ENCODE data around the gene DDX52.
"Not testable (repeated sequence)": the region's sequence is repeated elsewhere in the genome, so short reads cannot be mapped to it uniquely, and the experiment has no call there.

Gene DDX52

DNA sequence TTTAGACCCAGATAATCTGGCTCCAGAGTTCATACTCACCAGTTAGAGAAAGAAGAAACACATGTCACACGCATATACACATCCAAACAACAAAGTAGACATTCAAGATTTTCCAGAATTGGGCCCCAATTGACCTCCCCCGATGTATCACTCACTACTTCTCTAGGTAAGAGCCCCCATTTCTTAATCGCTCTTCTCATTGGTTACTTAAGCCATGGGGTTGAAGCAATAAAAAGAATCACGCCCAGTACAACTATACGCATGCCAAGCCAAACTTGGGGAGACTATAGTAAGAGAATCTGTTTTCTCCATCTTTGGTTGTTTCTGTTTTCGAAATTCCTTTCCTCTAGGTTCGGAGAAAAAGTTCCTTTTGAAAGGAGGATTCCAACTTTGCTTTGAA, 565 bp downstream of the DDX52 start:
- no peak for DNase-seq (ENCODE audit: low read depth)
- peak overlapping the region; percentile 82 for H3K4me3 ChIP-seq (ENCODE audit: control insufficient read depth, low read depth, low read length)
- TF ChIP-seq CTCF (IDR thresholded peaks at IDR 0.05; ENCODE audit: control insufficient read depth, insufficient read depth, low read depth, low read length, missing control alignments): no peak

DNA sequence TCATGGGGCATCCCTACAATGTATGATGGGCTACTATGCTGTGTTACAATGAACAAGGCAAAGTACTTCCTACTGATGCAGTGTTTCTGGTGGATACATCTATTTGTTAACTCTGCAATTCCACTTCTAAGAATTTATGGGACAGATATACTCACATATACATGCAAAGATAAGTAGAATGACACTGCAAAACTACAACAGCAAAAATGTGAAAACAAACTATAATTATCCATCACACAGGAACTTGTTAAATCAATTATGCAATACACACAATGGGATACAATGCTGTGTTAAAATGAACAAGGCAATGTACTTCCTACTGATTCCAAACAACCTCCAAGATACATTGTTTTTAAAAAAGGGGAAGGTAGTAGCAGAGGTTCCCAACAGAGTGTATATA, 3.2 kb downstream of the DDX52 start:
- TF ChIP-seq CTCF (IDR thresholded peaks at IDR 0.05; ENCODE audit: control insufficient read depth, insufficient read depth, low read depth, low read length, missing control alignments): no peak
- no peak overlapping the region for H3K4me3 ChIP-seq (ENCODE audit: control insufficient read depth, low read depth, low read length)
- no peak for DNase-seq (ENCODE audit: low read depth)

DNA sequence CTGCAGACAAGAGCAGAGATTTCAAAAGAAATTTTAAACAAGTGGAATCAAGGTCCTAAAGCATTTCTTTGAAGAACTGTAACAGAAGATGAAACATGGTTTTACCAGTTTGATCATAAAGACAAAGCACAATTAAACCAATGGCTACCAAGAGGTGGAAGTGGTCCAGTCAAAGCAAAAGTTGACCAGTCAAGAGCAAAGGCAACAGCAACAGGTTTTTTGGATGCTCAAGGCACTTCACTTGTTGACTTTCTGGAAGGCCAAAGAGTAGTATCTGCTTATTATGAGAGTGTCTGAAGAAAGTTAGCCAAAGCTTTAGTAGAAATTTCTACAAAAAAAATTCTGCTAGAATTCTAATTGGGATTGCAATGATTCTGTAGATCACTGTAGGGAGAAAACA, 5.3 kb downstream of the DDX52 start:
- no peak for TF ChIP-seq CTCF (IDR thresholded peaks at IDR 0.05; ENCODE audit: control insufficient read depth, insufficient read depth, low read depth, low read length, missing control alignments)
- H3K4me3 ChIP-seq (ENCODE audit: control insufficient read depth, low read depth, low read length): no peak overlapping the region
- no peak for DNase-seq (ENCODE audit: low read depth)

DNA sequence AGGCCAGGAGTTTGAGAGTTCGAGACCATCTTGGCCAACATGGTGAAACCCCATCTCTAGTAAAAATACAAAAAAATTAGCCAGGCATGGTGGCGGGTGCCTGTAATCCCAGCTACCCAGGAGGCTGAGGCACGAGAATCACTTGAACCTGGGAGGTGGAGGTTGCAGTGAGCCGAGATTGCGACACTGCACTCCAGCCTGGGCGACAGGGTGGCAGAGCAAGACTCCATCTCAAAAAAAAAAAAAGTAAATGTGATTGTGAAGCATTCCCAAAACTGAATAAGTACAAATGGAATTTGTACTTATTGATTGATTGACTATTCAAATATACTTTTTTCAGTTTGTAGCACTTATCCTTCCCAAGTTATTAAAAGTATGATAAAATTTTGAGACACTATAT, 26.8 kb downstream of the DDX52 start:
- DNase-seq (ENCODE audit: low read depth): not testable (repeated sequence)

DNA sequence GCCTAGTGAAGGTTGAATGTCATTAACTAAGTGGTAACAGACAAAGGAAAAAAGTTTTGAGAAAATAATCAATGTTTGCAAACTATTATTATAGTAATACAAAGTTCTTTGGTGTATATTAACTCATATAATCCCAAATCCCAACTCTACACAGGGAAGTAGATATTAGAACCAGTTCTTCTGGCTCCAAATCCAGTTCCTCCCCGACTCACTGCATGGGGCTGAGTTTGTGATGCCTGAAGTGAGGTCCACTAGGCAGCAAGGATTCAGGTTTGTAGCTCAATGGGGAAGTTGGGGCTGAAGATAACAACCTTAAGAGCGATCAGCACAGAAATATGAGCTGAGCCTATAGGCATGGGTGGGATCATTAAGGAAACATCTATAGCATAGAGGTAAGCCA, 28.4 kb downstream of the DDX52 start:
- DNase-seq (ENCODE audit: low read depth): no peak
- TF ChIP-seq CTCF (IDR thresholded peaks at IDR 0.05; ENCODE audit: control insufficient read depth, insufficient read depth, low read depth, low read length, missing control alignments): no peak
- no peak overlapping the region for H3K4me3 ChIP-seq (ENCODE audit: control insufficient read depth, low read depth, low read length)

More for the DNA sequence above, 26.8 kb downstream of the DDX52 start:
- H3K4me3 ChIP-seq (ENCODE audit: control insufficient read depth, low read depth, low read length): not testable (repeated sequence)

GRCh38 chr17:37614391-37614790, 28.9 kb downstream of the DDX52 start:
- DNase-seq (ENCODE audit: low read depth): peak; percentile 39
- TF ChIP-seq CTCF (IDR thresholded peaks at IDR 0.05; ENCODE audit: control insufficient read depth, insufficient read depth, low read depth, low read length, missing control alignments): no peak
- H3K4me3 ChIP-seq (ENCODE audit: control insufficient read depth, low read depth, low read length): no peak overlapping the region

GRCh38 chr17:37610971-37611370, 32.3 kb downstream of the DDX52 start:
- H3K4me3 ChIP-seq (ENCODE audit: control insufficient read depth, low read depth, low read length): no peak overlapping the region
- TF ChIP-seq CTCF (IDR thresholded peaks at IDR 0.05; ENCODE audit: control insufficient read depth, insufficient read depth, low read depth, low read length, missing control alignments): no peak
- DNase-seq (ENCODE audit: low read depth): no peak

GRCh38 chr17:37610041-37610420, 33.2 kb downstream of the DDX52 start:
- not testable (repeated sequence) for DNase-seq (ENCODE audit: low read depth); H3K4me3 ChIP-seq (ENCODE audit: control insufficient read depth, low read depth, low read length)

All from AG09309 (cell line).